Neural cell (in vitro differentiated cells): Measurements from ENCODE around the gene PNCK. TPM values are rescaled to one million over a fixed set of nuclear protein-coding genes. Genes with fewer than 3 reads are reported as not detected.

Experiments
- H2AFZ ChIP-seq: fragments of 200-600, 300-800 bp; sonication (generic), shearing (Covaris generic); 2 replicates; pipeline ENCODE4 v1.6.0; 2014; ENCODE audit warnings: low read depth, mild to moderate bottlenecking, antibody characterized with exemption, low read length, moderate library complexity
- H3F3A ChIP-seq: fragments of 200-600 bp; shearing (Covaris generic); 2 replicates; pipeline ENCODE4 v1.6.1; 2016; ENCODE audit warnings: mild to moderate bottlenecking, moderate library complexity, mixed read lengths, antibody characterized with exemption, low read length; ENCODE audit not compliant: insufficient read depth, poor library complexity, severe bottlenecking
- H3K27ac ChIP-seq: fragments of 200-600, 300-800 bp; sonication (generic), shearing (Covaris generic); 2 replicates; pipeline ENCODE4 v1.5.1; 2014; ENCODE audit warnings: mild to moderate bottlenecking, low read length, moderate library complexity
- H3K27me3 ChIP-seq: fragments of 300-800, 200-600 bp; sonication (generic), shearing (Covaris generic); 2 replicates; pipeline ENCODE4 v1.6.0; 2014; ENCODE audit warnings: mild to moderate bottlenecking, low read depth, low read length, moderate library complexity; ENCODE audit not compliant: insufficient read depth
- H3K36me3 ChIP-seq: fragments of 300-800, 200-600 bp; sonication (generic), shearing (Covaris generic); 2 replicates; pipeline ENCODE4 v1.5.1; 2014; ENCODE audit warnings: mild to moderate bottlenecking, antibody characterized with exemption, low read length, moderate library complexity; ENCODE audit not compliant: insufficient read depth
- H3K4me2 ChIP-seq: fragments of 300-800, 200-600 bp; sonication (generic), shearing (Covaris generic); 2 replicates; pipeline ENCODE4 v1.6.0; 2014; ENCODE audit warnings: mild to moderate bottlenecking, low read length
- H3K4me3 ChIP-seq: fragments of 300-800, 200-600 bp; sonication (generic), shearing (Covaris generic); 2 replicates; pipeline ENCODE4 v1.5.1; 2014; ENCODE audit warnings: mild to moderate bottlenecking, low read length, moderate library complexity
- H3K79me2 ChIP-seq: fragments of 200-600 bp; shearing (Covaris generic); replicated peaks from 2 replicates; pipeline ENCODE4 v1.6.0; 2014; ENCODE audit warnings: mild to moderate bottlenecking, low read length, moderate library complexity; ENCODE audit not compliant: insufficient read depth
- H3K9ac ChIP-seq: fragments of 300-800, 200-600 bp; sonication (generic), shearing (Covaris generic); 2 replicates; pipeline ENCODE4 v1.6.1; 2016; ENCODE audit warnings: mild to moderate bottlenecking, low read length, mixed read lengths
- H3K9me2 ChIP-seq: fragments of 200-600 bp; shearing (Covaris generic); 2 replicates; pipeline ENCODE4 v1.6.1; 2016; ENCODE audit warnings: mild to moderate bottlenecking, low read length, mixed read lengths; ENCODE audit not compliant: insufficient read depth
- H3K9me3 ChIP-seq: fragments of 200-600, 300-800 bp; sonication (generic), shearing (Covaris generic); 2 replicates; pipeline ENCODE4 v1.6.1; 2016; ENCODE audit warnings: mild to moderate bottlenecking, mixed run types, low read length, moderate library complexity, mixed read lengths
- H4K20me1 ChIP-seq: fragments of 200-600 bp; shearing (Covaris generic); 2 replicates; pipeline ENCODE4 v1.6.1; 2016; ENCODE audit warnings: mild to moderate bottlenecking, mixed run types; ENCODE audit not compliant: insufficient read depth
- EP300 ChIP-seq: fragments of 450-650 bp; conservative IDR thresholded peaks from 2 replicates; pipeline ENCODE4 v1.6.1; 2014; ENCODE audit warnings: antibody characterized with exemption, mild to moderate bottlenecking, moderate library complexity; ENCODE audit not compliant: poor library complexity, severe bottlenecking
- EZH2 ChIP-seq: fragments of 200-600, 300-800 bp; shearing (Covaris generic), sonication (generic); IDR thresholded peaks from 2 replicates; pipeline ENCODE4 v1.6.1; 2014; ENCODE audit warnings: antibody characterized with exemption, low read length, borderline replicate concordance, mild to moderate bottlenecking; ENCODE audit not compliant: insufficient read depth, poor library complexity, severe bottlenecking
- MXI1 ChIP-seq: fragments of 450-650 bp; conservative IDR thresholded peaks from 2 replicates; pipeline ENCODE4 v1.6.1; 2014; ENCODE audit warnings: antibody characterized with exemption, mild to moderate bottlenecking; ENCODE audit not compliant: poor library complexity, severe bottlenecking
- POLR2AphosphoS5 ChIP-seq: IDR thresholded peaks from 2 replicates; pipeline ENCODE4 v1.6.1; 2012
- RAD21 ChIP-seq: fragments of 450-650 bp; conservative IDR thresholded peaks from 2 replicates; pipeline ENCODE4 v1.6.1; 2014; ENCODE audit warnings: antibody characterized with exemption, mild to moderate bottlenecking, moderate library complexity
- SMC3 ChIP-seq: fragments of 450-650 bp; conservative IDR thresholded peaks from 2 replicates; pipeline ENCODE4 v1.6.1; 2014; ENCODE audit warnings: antibody characterized with exemption, mild to moderate bottlenecking, moderate library complexity; ENCODE audit not compliant: poor library complexity
- TAF1 ChIP-seq: IDR thresholded peaks from 2 replicates; pipeline ENCODE4 v1.6.1; 2012; ENCODE audit warnings: low read depth
- polyA plus RNA-seq: library from polyadenylated mRNA; depleted of rRNA; stranded (reverse); fragments of >200 nt; gene quantifications from 2 replicates; pipeline ENCODE4 v1.2.3, GENCODE V29; 2014
- TF ChIP-seq, protein P1 (sequence below): fragments of 450-650 bp; IDR thresholded peaks from 2 replicates; pipeline ENCODE4 v1.5.1; 2014; ENCODE audit warnings: antibody characterized with exemption, mild to moderate bottlenecking, moderate library complexity; ENCODE audit not compliant: poor library complexity, severe bottlenecking
- TF ChIP-seq, protein P2 (sequence below): IDR thresholded peaks from 2 replicates; pipeline ENCODE4 v1.6.1; 2012; ENCODE audit warnings: borderline replicate concordance

Gene PNCK
- polyA plus RNA-seq, 1 donor from 2014 or later, result 9.5 TPM

DNA sequence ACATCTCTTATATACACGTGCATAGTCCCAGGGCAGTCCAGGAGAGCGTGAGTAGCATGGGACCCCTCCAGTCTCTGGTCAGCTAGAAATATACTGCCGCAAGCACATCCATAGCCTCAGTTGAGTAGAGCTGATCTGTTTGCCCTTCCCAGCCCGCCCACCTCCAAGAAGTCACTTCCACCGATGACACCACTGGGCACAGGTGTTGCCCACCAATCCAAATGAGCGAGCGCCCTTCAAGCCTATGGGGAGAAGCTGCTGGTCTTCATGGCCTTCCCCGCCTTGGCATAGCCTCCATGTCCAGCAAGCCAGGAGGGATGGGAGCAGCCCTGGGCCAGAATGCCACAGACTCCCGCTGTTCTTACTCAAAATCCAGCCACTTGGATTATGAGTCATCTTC is 16.5 kb downstream of the PNCK start:
- no peaks in the 10 kb centered on the region for H3F3A ChIP-seq
- no peaks in the 10 kb centered on the region for H3K36me3 ChIP-seq
- no peak overlapping the region for H2AFZ ChIP-seq
- no peak overlapping the region for H3K27ac ChIP-seq
- no peaks in the 10 kb centered on the region for H3K79me2 ChIP-seq
- no peak overlapping the region for H3K4me3 ChIP-seq
- no peak overlapping the region for H3K9ac ChIP-seq
- no peaks in the 10 kb centered on the region for H4K20me1 ChIP-seq
- H3K27me3 ChIP-seq, result peaks cover 7% of the 10 kb centered on the region
- H3K9me2 ChIP-seq, result no peaks in the 10 kb centered on the region
- no peaks in the 10 kb centered on the region for H3K9me3 ChIP-seq
- no peak overlapping the region for H3K4me2 ChIP-seq
- TF ChIP-seq SMC3, result no peak
- TF ChIP-seq EZH2, result no peak
- TF ChIP-seq, protein P1, sequence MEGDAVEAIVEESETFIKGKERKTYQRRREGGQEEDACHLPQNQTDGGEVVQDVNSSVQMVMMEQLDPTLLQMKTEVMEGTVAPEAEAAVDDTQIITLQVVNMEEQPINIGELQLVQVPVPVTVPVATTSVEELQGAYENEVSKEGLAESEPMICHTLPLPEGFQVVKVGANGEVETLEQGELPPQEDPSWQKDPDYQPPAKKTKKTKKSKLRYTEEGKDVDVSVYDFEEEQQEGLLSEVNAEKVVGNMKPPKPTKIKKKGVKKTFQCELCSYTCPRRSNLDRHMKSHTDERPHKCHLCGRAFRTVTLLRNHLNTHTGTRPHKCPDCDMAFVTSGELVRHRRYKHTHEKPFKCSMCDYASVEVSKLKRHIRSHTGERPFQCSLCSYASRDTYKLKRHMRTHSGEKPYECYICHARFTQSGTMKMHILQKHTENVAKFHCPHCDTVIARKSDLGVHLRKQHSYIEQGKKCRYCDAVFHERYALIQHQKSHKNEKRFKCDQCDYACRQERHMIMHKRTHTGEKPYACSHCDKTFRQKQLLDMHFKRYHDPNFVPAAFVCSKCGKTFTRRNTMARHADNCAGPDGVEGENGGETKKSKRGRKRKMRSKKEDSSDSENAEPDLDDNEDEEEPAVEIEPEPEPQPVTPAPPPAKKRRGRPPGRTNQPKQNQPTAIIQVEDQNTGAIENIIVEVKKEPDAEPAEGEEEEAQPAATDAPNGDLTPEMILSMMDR, result no peak
- no peak for TF ChIP-seq RAD21
- no peak for TF ChIP-seq TAF1
- no peak for TF ChIP-seq EP300
- TF ChIP-seq, protein P2, sequence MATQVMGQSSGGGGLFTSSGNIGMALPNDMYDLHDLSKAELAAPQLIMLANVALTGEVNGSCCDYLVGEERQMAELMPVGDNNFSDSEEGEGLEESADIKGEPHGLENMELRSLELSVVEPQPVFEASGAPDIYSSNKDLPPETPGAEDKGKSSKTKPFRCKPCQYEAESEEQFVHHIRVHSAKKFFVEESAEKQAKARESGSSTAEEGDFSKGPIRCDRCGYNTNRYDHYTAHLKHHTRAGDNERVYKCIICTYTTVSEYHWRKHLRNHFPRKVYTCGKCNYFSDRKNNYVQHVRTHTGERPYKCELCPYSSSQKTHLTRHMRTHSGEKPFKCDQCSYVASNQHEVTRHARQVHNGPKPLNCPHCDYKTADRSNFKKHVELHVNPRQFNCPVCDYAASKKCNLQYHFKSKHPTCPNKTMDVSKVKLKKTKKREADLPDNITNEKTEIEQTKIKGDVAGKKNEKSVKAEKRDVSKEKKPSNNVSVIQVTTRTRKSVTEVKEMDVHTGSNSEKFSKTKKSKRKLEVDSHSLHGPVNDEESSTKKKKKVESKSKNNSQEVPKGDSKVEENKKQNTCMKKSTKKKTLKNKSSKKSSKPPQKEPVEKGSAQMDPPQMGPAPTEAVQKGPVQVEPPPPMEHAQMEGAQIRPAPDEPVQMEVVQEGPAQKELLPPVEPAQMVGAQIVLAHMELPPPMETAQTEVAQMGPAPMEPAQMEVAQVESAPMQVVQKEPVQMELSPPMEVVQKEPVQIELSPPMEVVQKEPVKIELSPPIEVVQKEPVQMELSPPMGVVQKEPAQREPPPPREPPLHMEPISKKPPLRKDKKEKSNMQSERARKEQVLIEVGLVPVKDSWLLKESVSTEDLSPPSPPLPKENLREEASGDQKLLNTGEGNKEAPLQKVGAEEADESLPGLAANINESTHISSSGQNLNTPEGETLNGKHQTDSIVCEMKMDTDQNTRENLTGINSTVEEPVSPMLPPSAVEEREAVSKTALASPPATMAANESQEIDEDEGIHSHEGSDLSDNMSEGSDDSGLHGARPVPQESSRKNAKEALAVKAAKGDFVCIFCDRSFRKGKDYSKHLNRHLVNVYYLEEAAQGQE, result no peak

DNA sequence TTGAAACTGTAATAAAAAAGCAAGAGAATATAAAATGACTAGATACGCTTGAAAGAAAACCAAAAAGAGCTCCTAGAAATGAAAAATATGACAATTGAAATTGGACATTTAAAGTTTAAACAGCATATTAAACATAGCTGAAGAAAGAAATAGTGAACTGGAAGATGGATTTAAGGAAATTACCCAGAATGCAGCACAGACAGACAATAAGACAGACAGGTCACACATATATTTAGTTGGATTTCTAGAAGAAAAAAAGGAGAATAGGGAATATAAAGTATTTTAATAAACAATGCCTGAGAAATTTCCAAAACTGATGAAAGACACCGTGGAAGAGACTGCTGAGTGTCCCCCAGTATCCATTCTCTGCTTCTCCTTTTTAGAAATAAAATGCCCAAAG is 20.1 kb downstream of the PNCK start:
- Histone ChIP-seq H4K20me1 (no peaks in the 10 kb centered on the region), H3K9me2 (no peaks in the 10 kb centered on the region), H3K79me2 (no peaks in the 10 kb centered on the region), H3K27me3 (peaks cover 5% of the 10 kb centered on the region), H3K4me2 (no peak overlapping the region), H2AFZ (no peak overlapping the region), H3K36me3 (no peaks in the 10 kb centered on the region), H3K27ac (no peak overlapping the region), H3F3A (no peaks in the 10 kb centered on the region), H3K9ac (no peak overlapping the region), H3K9me3 (no peaks in the 10 kb centered on the region), H3K4me3 (no peak overlapping the region)
- TF ChIP-seq TAF1 (no peak), EZH2 (no peak), POLR2AphosphoS5 (no peak)

DNA sequence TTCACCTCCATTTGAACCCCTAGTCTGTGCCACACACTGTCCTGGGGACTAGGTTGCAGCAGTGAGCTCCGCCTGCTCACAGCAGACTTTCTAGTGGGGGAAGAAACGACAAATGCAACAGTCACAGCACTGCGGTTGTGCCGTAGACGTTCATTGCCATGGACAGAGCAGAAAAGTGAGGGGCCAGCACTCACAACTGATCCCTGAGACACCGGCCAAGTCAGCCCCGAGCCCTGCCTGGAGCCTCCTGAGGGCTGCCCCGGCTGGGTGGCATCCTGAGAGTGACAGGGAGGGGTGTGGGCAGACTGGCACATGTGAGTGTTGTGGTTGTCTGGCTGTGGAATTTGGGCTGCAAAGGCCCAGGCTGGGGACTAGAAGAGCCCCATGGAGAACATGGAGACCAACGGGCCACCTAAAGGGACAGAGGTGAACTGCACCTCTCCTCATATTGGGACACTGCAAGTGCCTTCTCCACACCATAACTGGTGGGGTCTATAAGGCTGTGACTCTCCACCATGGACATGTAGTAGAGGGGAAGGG is 22.0 kb downstream of the PNCK start:
- Histone ChIP-seq H4K20me1 (no peaks in the 10 kb centered on the region), H3K27ac (no peak overlapping the region), H3K9ac (no peak overlapping the region), H3K9me3 (no peaks in the 10 kb centered on the region), H2AFZ (no peak overlapping the region), H3K4me3 (no peak overlapping the region), H3F3A (no peaks in the 10 kb centered on the region), H3K36me3 (no peaks in the 10 kb centered on the region), H3K9me2 (no peaks in the 10 kb centered on the region), H3K27me3 (peaks cover 20% of the 10 kb centered on the region), H3K4me2 (no peak overlapping the region), H3K79me2 (no peaks in the 10 kb centered on the region)
- TF ChIP-seq MXI1 (no peak), TAF1 (no peak), EZH2 (no peak), EP300 (no peak), RAD21 (no peak)
- TF ChIP-seq, protein P2, result no peak
- TF ChIP-seq, protein P1, result no peak
